Measurements from ENCODE around the gene CRKL.

- TF ChIP-seq CTCF (IDR thresholded peaks at IDR 0.05) (no peak), POLR2A (IDR thresholded peaks at IDR 0.05) (no peak)
Observed at GRCh38 chr22:20985720-20986119, 68.5 kb downstream of the CRKL start.
